Right renal cortex interstitium (tissue), 3 donors: ENCODE measurements around the gene GPC6. TPM values are rescaled to one million over a fixed set of nuclear protein-coding genes. Genes with fewer than 3 reads are reported as not detected.

Source experiments
- DNase-seq, 3 donors: peaks; one replicate each; pipeline ENCODE4 v3.0.0-alpha.2; 2013; ENCODE audit warnings: low read depth in 3 of 3, low spot score in 2 of 3
- polyA plus RNA-seq, 3 donors: library from polyadenylated mRNA; unstranded; fragments of 120-200 nt; gene quantifications; one replicate each; pipeline ENCODE4 v1.2.1, GENCODE V29; 2013; ENCODE audit not compliant: insufficient read length in 3 of 3

Gene GPC6
- polyA plus RNA-seq, 3 donors = 56.7 to 71.0 (median 65.8) TPM

DNA sequence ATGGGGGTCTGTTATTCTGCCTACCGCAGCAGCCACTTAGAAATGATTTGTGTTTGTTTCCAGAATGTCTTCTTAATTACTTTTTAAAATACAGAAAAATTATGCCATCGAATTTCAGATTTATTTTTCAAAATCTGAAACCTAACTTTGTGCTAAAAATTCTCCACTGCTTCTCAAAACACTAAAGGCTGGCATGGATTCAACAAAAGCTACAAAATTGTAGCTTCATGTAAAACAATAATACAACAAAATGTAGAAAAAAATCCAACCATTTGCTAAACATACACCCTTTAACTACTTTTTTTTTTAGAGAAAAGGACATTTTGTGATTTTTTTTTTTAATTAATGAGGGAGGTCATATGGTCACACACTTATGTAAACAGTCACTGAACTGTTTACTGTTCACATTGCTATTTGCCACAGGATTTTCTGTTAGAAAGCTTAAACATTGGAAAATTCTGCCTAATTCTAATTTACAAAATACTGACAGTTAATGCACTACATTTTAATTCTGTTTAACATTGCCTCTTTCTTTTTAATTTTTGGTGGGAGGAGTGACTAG, 646.3 kb downstream of the GPC6 start:
- no peak for DNase-seq

DNA sequence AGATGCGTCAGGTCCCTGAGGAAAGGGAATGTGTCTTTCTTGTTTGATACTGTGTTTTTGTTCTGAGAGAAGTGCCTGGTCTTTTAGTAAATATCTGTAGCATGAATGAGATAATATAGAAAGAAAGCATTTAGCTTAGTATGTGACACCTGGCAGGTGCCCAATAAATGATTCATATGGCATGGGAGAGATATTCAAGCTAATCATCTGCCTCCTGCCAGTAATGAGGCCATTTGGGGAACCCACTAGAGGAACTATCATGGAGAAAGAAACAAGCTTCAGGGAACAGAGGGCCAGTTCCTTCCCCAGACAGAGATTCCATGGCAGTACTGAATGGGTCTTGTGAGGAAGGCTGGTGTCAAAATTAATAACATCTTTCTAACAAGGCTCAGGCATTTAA, 648.9 kb downstream of the GPC6 start:
- DNase-seq = no peak

DNA sequence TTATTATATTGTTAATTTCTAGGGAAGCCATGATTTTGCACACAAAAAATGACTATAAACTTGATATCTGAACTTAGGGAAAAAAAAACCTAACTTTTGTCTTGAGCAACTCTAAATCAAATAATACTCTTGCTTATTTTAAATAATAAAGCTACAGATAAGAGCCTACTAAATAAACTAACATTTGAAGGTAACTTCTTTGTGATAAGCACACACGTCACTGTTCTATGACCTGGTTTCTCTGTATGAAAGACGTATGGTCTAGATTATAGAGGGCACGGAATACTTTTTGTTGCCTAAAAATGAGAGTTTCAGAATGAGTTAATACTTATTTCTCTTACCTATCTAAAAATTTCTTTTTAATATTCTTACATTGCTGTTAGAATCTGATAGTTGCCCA, 649.6 kb downstream of the GPC6 start:
- no peak for DNase-seq

DNA sequence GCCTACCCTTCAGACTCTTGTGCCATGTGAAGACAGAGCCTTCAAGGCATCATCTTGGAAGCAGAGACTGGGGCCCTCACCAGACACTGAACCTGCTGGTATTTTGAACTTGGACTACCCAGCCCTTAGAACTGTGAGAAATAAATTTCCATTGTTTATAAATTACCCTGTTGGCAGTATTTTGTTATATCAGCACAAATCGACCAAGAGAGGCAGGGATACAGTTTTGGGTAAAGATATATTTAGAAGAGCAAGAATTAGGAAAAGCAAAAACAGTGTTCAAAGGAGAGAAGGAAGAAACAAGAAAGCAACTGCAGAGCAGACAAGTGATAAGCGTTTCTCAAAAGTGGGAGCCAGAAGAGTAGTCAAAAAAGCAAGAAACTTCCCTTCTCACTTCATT, 652.1 kb downstream of the GPC6 start:
- DNase-seq = no peak

DNA sequence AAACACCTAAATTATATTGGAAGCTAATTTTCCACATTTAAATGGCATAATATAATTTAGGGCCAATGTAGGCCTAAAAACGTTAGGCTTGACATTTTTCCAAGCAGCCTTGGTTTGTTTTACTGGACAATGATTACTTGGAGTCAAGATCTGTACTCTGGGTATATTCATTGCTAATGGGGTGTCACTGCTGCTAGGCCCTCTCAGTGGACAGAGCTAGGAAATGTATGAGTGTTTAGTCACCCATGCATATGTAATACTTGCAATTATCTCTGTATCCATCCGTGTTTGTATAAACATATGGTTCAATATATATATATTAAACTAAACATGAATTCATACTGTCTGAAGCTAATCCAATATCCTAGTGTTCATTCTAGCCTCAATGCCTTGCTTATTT, 654.8 kb downstream of the GPC6 start:
- DNase-seq = no peak

DNA sequence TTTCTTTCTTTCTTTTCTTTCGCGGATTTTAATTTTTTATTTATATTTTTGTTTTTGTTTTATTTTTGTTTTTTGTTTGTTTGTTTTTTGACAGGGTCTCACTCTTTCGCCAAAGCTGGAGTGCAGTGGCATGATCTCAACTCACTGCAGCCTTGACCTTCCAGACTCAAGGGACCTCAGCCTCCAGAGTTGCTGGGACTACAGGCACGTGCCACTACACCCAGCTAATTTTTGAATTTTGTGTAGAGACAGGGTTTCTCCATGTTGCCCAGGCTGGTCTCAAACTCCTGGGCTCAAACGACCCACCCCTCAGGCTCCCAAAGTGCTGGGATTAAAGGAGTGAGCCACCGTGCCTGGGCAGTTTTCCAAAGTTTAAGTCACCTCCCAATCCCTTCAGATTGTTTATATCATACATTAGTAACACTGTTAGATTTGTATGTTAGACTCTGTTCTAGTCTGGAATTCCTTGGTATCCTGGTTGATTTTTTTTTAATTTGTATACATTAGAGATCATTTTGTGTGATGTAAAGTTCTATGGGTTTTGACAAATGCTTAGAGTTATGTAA, 655.6 kb downstream of the GPC6 start:
- no peak for DNase-seq

DNA sequence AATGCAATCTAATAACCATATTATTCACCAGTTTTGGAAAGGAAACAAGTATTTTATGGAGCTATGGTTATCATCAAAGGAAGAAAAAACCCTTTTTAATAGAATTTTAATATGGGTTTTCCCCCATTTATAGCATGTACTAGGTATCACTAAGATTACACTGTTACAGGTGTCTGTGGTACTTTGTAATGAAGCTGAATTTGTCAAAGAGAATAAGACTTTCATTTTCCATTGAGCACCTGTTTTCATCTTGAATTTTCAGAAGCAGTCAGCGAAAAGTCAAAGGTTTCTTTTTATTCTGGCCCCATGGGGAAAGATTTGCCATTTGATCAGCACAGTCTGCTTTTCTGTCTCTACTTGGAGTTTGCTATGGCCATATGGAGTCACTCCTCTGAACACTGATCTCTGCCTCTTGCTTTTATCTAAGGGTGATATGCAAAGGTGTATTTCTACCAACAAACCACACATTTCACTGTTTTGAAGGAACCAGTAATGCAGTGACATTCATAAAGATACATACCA, 662.9 kb downstream of the GPC6 start:
- DNase-seq = no peak

DNA sequence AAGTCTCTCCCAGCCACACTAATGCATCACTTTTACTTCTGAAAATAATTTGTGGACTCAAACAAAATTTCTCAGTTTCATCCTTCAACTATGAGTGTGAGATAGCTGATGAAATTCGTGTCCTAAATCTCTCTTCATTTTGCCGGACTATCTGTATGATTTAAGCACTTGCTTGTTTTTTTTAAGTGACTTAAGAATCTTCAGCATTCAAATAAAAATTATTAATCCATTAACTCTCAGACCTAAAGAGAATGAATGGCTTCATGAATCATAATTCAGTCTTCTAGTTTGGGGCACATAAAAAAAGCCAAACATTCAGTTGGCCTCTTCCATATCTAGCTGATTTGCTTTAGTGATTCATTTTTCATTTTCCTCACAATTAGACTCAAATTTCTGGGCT, 673.4 kb downstream of the GPC6 start:
- DNase-seq = no peak

DNA sequence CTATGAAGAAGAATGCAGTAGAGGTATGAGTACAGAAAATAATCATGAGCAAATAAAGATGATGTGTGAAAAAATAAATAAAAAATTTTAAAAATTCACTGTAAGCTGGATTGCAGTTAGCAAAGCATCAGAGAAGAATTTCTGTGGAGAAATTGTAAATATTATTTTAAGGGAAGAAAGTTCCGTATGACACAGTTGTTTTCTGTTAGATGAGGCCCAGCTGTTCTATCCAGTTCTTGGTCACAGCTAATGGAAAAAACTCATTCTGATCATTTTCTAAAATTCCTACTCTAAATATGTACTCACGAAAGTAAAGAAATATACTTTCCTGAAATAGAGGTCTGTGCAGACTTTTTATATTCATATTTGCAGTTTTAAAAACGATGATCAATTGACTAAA, 674.1 kb downstream of the GPC6 start:
- DNase-seq = peak in 1 of 3 donors; percentile 8

DNA sequence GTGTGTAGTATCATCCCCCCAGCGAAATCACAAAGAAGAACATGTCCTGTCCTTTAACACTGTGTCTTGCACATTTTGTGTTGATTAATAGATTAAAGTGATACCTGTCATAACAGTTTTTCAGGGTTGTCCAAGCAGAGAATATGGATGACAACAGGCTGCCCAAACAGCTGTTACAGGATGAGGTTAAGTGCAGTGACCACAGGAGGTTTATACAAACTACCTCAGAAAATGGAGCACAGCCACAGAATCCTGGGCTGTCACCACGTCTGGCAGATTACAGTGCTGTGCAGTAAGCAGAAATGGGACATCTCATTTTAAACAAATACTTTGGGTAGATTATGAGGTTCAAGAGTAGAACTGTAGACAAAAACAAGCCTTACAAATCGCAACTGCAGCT, 677.3 kb downstream of the GPC6 start:
- DNase-seq = no peak

DNA sequence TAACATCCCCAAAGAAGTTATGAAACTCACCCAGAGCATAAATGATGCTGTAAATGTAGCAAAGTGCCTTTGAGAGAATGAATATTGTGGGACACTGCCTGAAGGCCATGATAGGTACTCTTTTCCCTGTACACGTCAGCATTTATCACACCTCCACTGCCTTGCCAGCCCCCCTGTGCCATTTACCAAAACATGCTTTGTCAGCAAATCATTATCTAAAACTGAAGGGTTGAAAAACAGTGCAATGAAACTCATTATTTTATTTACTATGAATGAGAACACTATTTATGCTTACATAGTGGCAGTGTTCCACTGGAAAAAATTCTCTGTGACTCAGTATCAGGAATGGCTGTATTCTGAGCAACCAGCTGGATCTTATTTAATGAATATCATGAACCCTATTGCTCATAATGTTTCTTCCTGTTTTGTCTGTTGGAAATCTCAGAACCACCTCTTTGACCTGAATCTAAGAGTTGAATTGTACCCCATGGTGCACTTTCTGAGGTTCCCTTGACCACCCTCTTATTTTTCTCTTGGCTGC, 688.7 kb downstream of the GPC6 start:
- no peak for DNase-seq

DNA sequence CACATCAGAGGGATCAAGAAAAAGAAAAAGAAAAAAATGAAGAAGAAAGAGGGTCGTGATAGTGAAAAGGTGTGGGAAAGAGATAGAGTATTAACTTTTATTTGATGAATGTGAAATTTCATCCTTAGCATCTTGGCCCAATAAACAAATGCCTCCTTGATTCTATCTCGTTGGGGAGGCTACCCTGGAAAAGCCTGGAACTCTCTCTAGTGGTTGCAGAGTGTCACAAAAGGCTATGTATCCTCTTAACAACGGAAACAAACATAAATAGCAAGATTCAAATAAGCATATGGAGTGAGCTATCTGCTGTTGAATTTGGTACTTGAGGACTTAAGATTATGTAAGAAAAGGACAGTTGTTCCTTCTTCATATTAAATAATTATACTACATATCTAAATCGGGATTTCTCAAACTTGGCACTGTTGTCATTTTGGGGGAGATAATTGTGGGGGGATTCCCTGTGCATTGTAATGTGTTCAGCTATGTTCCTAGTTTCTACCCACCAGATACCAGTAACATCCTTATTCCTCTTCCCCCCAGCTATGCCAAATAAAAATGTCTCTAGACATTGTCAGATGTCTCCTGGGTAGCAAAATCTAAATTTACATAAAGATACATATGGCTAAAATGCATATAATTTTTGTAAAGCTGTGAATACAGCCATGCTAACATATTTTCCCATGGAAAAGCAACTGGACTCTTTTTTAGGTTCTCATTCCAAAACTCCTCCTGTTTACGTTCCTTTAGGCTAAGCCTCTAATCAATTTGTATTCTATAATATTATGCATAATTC, 695.7 kb downstream of the GPC6 start:
- DNase-seq = no peak

DNA sequence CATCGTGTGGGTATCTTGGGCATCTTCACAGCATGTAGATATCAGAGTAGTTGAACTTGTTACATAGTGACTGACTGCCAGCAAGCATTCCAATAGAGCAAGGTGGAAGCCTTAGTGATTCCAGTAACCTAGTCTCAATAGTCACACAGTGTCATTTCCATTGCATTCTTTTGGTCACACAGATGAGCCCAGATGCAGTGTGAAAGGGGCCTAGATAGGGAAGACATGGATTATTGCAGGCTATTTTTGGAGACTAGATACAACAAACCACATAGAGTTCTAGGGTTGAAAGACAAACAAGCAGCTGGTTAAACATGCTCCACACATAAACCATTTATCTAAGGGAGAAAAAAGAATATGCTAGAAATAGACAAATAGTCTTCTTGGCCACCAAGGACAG, 699.4 kb downstream of the GPC6 start:
- no peak for DNase-seq

DNA sequence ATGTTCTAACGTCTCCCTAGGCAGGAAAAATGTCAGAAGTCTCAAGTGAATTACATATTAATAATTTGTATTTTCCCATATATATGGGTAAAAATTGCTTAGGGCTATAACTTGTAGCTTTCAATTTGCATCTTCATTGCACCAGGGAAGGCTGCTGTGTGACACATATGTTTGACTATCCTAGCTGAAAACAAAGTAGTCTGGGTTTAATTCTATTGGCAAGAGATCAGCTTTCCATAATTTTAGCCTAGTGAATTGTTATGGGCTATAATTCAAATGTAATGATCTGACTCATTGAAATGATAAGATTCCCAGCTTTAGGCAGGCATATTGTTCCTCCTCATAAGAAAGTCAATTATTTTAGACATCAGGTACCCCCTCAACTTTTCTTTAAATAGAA, 699.8 kb downstream of the GPC6 start:
- no peak for DNase-seq

DNA sequence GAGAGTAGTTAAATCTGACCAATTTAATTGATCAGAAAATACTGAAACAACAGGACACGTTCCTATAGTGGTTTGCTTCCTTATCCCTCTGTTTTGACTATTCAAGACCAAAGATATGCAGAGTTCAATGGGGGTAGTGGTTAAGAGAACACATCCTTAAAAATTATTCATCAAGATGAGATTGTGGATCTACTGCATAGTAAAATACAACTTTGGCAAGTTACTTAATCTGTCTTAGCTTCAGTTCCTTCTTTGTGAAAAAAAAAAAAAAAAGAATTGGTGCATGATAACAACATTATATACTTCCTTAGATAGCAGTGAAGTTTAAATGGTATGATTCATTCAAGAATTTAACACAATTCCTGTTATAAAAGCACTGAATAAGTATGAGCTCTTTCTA, 700.8 kb downstream of the GPC6 start:
- DNase-seq = no peak

DNA sequence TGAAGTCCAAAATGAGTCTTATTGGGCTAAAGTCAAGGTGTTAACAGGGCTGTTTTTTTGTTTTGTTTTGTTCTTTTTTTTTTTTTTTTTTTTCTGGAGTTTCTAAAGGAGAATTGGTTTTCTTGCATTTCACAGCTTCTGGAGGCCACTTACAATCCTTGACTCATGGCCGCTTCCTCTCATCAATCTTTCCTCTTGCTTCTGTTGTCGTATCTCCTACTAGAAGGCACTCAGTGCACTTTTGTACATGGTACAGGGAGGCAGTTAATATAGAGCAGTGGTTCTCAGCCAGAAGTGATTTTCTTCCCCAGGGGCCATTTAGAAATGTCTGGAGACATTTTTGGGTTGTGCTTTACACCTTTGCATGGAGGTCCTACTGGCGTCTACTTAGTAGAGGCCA, 706.3 kb downstream of the GPC6 start:
- DNase-seq = no peak

DNA sequence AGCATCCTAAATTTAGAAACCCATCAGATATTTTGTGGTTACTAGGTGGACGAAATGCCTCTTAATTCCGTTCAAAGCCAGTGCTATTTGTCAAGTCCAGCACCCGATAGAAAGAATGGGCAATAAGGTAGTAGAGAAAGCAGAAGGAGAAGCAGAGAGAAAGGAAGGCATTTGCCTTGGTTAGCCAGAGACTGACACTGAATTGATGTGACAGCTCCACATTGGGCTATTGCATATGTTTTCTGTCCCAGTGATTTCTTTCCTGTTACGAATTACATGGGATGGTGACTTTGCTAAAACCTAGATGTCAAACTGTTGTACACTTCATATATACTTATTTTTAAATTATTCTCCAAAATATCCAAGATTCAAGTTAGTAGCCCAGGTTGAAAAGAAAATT, 710.3 kb downstream of the GPC6 start:
- DNase-seq = no peak

DNA sequence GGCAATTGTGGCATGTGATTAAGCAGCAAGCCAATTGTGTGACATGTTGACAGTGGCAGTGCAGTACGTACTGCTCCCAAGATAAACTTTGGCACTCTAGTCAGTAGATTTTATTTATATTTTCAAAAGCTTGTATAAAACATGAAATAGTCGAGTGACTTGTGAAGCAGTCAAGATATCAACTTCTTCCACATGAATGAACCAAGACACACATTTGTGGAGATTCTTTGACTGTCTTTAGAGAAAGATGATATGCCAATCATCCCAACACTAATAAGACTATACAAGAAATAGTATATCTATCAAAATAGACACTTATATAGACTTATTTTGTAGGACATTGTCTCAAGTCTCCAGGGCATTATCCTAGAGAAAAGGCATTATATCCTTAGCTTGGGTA, 714.8 kb downstream of the GPC6 start:
- no peak for DNase-seq

DNA sequence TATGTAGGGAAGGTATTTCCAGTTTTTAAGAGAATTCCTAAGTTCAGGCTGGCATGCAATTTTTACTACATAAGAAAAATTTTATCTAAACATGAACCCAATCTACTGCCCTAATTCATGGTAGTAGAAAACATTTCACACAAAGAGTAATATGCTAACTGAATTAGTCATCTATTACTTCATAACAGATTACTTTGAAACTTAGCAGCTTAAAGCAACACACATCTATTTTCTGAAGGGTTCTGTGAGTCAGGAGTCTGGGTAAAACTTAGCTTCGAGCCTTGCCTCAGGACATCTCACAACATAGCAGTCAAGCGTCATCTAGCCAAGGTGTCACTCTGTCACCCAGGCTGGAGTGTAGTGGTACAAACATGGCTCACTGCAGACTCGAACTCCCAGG, 715.4 kb downstream of the GPC6 start:
- no peak for DNase-seq

DNA sequence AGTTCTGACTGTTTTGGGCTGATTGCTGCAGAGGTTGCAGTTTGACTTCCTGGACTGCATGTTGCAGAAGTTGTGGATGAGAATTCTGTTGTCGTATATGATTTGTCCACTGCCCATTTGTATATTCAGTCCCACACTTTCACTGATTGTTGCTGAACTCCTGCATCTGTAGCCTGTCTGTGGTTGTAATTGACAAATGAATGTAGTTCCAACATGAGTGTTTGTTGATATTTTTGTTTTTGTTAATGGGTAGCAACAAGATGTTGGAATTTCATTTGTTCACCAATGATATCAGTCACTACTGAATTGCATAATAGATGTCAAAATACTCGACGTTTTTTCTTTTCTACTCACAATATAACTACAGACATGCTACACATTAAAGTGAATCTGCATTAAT, 719.0 kb downstream of the GPC6 start:
- no peak for DNase-seq

DNA sequence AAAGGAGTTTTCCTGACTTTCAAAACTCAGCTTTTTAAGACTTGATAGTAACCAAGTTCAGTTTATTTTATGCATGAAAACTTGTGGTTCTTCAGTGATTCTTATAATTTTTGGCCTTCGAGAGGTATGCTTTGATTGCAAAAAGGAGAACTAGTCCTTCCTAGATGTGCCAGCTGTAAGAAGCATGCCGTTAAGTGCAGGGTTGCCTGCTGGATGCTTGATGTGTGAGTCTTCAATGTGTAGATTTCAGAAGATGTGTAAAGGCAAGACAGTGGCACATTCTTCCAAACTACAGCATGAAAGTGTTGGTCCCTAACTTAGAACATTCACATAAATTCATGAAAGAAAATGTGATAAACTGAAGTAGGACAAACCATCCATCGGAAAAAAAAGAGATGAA, 720.4 kb downstream of the GPC6 start:
- DNase-seq = no peak

DNA sequence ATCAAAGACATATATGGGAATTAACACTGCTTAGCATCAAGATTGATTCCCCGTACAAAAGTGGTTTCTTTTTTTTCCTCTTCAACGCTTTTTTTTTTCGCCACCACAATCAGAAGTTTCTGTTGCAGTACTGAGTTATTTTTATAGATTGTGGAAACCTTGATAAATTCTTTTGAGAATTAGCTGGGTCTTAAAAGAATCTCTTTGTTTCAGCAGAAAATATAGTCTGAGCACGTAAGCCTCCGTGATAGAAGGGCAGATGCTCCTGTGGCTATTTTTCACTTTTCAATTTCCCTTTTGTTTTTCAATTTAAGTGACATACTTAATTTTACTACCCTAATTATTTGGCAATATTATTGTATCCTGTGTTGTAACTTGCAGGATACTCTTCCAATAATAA, 721.0 kb downstream of the GPC6 start:
- no peak for DNase-seq
